Measurements from ENCODE around the gene CCNT2. TPM values are rescaled to one million over a fixed set of nuclear protein-coding genes. Genes with fewer than 3 reads are reported as not detected.
A peak's percentile ranks its signal among the peaks of the same experiment; 100 is the strongest.

Gene CCNT2
- total RNA-seq, 3 donors from 2014 or later (not counting 1 experiment from before 2014, with no cell fraction given) = 86.9 to 93.1 (median 87.8) TPM

GRCh38 chr2:135004005-135004746, 85.6 kb downstream of the CCNT2 start:
- DNase-seq = peak; percentile 47 to 82

GRCh38 chr2:135005753-135006152, 87.1 kb downstream of the CCNT2 start:
- no peak for DNase-seq
- no peak for ATAC-seq
- intact Hi-C loops (cut with micrococcal nuclease) = loop anchor here (10.0 kb wide), 1 partner anchor 589 kb away; no protein-coding TSS in a partner anchor
- Mint-ChIP-seq H3K36me3 (no peaks in the 10 kb centered on the region), H3K27ac (no peak overlapping the region), H3K4me3 (no peak overlapping the region), H3K9me3 (no peaks in the 10 kb centered on the region), H3K4me1 (peaks cover 5 to 8% of the 10 kb centered on the region in 2 donors), H3K27me3 (ENCODE audit: low read depth in 2 of 2) (peaks cover 26 to 51% of the 10 kb centered on the region in 2 donors)
- TF ChIP-seq CTCF (IDR thresholded peaks at IDR 0.05) = no peak
- H3K4me1 ChIP-seq (ENCODE audit: control insufficient read depth, insufficient read depth, low read length) = peaks cover 5% of the 10 kb centered on the region
- 71% methylated on average over 3 of the region's 3 CpGs for WGBS (ENCODE audit: insufficient coverage)
- no peaks in the 10 kb centered on the region for H3K9me3 ChIP-seq (ENCODE audit: control insufficient read depth, insufficient read depth, low read length)
- no peak overlapping the region for H3K27ac ChIP-seq (ENCODE audit: low read length)
- H3K36me3 ChIP-seq (ENCODE audit: control insufficient read depth, insufficient read depth, low read length) = no peaks in the 10 kb centered on the region
- peaks cover 3% of the 10 kb centered on the region for H3K27me3 ChIP-seq (ENCODE audit: control insufficient read depth, insufficient read depth, low read length)
- no peak overlapping the region for H3K4me3 ChIP-seq (ENCODE audit: low read length)

More at GRCh38 chr2:135004005-135004746, 85.6 kb downstream of the CCNT2 start:
- H3K4me1 ChIP-seq (ENCODE audit: control insufficient read depth, insufficient read depth, low read length) = peaks cover 5% of the 10 kb centered on the region
- peaks cover 5 to 8% of the 10 kb centered on the region in 2 donors for H3K4me1 Mint-ChIP-seq
- WGBS (ENCODE audit: insufficient coverage) = 13% methylated on average over 17 of the region's 17 CpGs
- H3K27ac ChIP-seq (ENCODE audit: low read length) = no peak overlapping the region
- peaks cover 18 to 36% of the 10 kb centered on the region in 2 donors for H3K27me3 Mint-ChIP-seq (ENCODE audit: low read depth in 2 of 2)
- intact Hi-C loops (cut with micrococcal nuclease) = loop anchor here (1.0 to 10.0 kb wide), 2 partner anchors 591 to 706 kb away; no protein-coding TSS in a partner anchor
- H3K4me3 ChIP-seq (ENCODE audit: low read length) = no peak overlapping the region
- H3K27ac Mint-ChIP-seq = no peak overlapping the region
- H3K36me3 Mint-ChIP-seq = no peaks in the 10 kb centered on the region
- no peaks in the 10 kb centered on the region for H3K36me3 ChIP-seq (ENCODE audit: control insufficient read depth, insufficient read depth, low read length)
- TF ChIP-seq CTCF (IDR thresholded peaks at IDR 0.05) = peak; percentile 94
- peak; percentile 66 to 95 (median 76) for ATAC-seq
- H3K9me3 Mint-ChIP-seq = no peaks in the 10 kb centered on the region
- H3K9me3 ChIP-seq (ENCODE audit: control insufficient read depth, insufficient read depth, low read length) = no peaks in the 10 kb centered on the region
- peaks cover 3% of the 10 kb centered on the region for H3K27me3 ChIP-seq (ENCODE audit: control insufficient read depth, insufficient read depth, low read length)
- no peak overlapping the region for H3K4me3 Mint-ChIP-seq

Other genes with a start within 250 kb of the CCNT2 start
- gene TMEM163, start 199.8 kb upstream of the CCNT2 start, total RNA-seq = 10 to 100 TPM in 2 of 3 donors, 1 to 10 TPM in 1; 6.8 to 11.6 (median 10.3) TPM
- not detected for gene ACMSD, start 80.2 kb upstream of the CCNT2 start, total RNA-seq
- not detected for gene MAP3K19, start 128.6 kb downstream of the CCNT2 start, total RNA-seq
- 10 to 100 TPM in 1 of 3 donors, 1 to 10 TPM in 2; 9.6 to 12.6 (median 9.8) TPM for gene RAB3GAP1, start 133.5 kb downstream of the CCNT2 start, total RNA-seq